WERI-Rb-1 (cell line): ENCODE measurements around the gene TMOD1.
"Not testable (repeated sequence)": the region's sequence is repeated elsewhere in the genome, so short reads cannot be mapped to it uniquely, and the experiment has no call there.

Experiments
- DNase-seq: peaks from one replicate; pipeline ENCODE4 v3.0.0-alpha.2; 2020
- H3K27ac ChIP-seq: fragments of 250-450 bp; sonication (Bioruptor Pico); 2 replicates; pipeline ENCODE4 v1.5.1; 2020; ENCODE audit warnings: mild to moderate bottlenecking, moderate library complexity
- H3K27me3 ChIP-seq: fragments of 250-450 bp; sonication (Bioruptor Pico); 2 replicates; pipeline ENCODE4 v1.5.1; 2021; ENCODE audit warnings: mild to moderate bottlenecking, low read depth, moderate library complexity; ENCODE audit not compliant: insufficient read depth, severe bottlenecking
- H3K36me3 ChIP-seq: fragments of 250-450 bp; sonication (Bioruptor Pico); 2 replicates; pipeline ENCODE4 v1.5.1; 2020; ENCODE audit warnings: mild to moderate bottlenecking, moderate library complexity
- H3K4me3 ChIP-seq: 2 replicates; pipeline ENCODE4 v1.5.1; 2011; ENCODE audit warnings: low read depth, mild to moderate bottlenecking, control low read depth, low read length
- H3K9me3 ChIP-seq: fragments of 250-450 bp; sonication (Bioruptor Pico); 2 replicates; pipeline ENCODE4 v1.5.1; 2021; ENCODE audit warnings: mild to moderate bottlenecking, moderate library complexity; ENCODE audit not compliant: severe bottlenecking
- CTCF ChIP-seq: IDR thresholded peaks from 2 replicates; pipeline ENCODE4 v1.5.1; 2011; ENCODE audit warnings: low read depth, mild to moderate bottlenecking, control low read depth, inconsistent platforms, low read length

TMOD1 gene

GRCh38 chr9:97501177-97501971 lies at the start of gene TMOD1:
Gene TMOD1, plus strand, starts transcription at chr9:97501666. Its CDS starts 22,523 bp downstream, at chr9:97524189.
- Histone ChIP-seq H3K27ac (no peak within 1 kb of the TSS), H3K4me3 (peak within 1 kb of the TSS; percentile 62), H3K36me3 (peaks cover under 1% of the 10 kb centered on the region; the same call in 1 of the 2 replicates), H3K27me3 (peaks cover 17% of the 10 kb centered on the region), H3K9me3 (no peaks in the 10 kb centered on the region)
- peak; percentile 34; the same call in 1 of the 2 replicates for TF ChIP-seq CTCF
- peak; percentile 69 for DNase-seq

- H3K36me3 ChIP-seq, DNase-seq: not testable (repeated sequence)
Observed at GRCh38 chr9:97453573-97453972, 47.9 kb upstream of the TMOD1 start.

GRCh38 chr9:97456841-97457240 lies 44.6 kb upstream of the TMOD1 start:
- not testable (repeated sequence) for H3K4me3 ChIP-seq, H3K36me3 ChIP-seq, H3K27me3 ChIP-seq, H3K9me3 ChIP-seq, H3K27ac ChIP-seq, DNase-seq

More at GRCh38 chr9:97453573-97453972, 47.9 kb upstream of the TMOD1 start:
- not testable (repeated sequence) for H3K27ac ChIP-seq, H3K4me3 ChIP-seq, H3K9me3 ChIP-seq, H3K27me3 ChIP-seq

- H3K27me3 ChIP-seq = no peaks in the 10 kb centered on the region
- TF ChIP-seq CTCF = no peak
- no peak overlapping the region for H3K27ac ChIP-seq
- peaks cover 3% of the 10 kb centered on the region for H3K9me3 ChIP-seq
- H3K4me3 ChIP-seq = no peak overlapping the region
- no peak for DNase-seq
- H3K36me3 ChIP-seq = no peaks in the 10 kb centered on the region
Observed at GRCh38 chr9:97459326-97459725, 42.1 kb upstream of the TMOD1 start.

GRCh38 chr9:97462159-97462558 lies 39.3 kb upstream of the TMOD1 start:
- H3K27me3 ChIP-seq = no peaks in the 10 kb centered on the region
- no peak overlapping the region for H3K4me3 ChIP-seq
- no peaks in the 10 kb centered on the region for H3K36me3 ChIP-seq
- no peaks in the 10 kb centered on the region for H3K9me3 ChIP-seq
- no peak for DNase-seq
- no peak for TF ChIP-seq CTCF
- no peak overlapping the region for H3K27ac ChIP-seq

- Histone ChIP-seq H3K27me3 (no peaks in the 10 kb centered on the region), H3K9me3 (no peaks in the 10 kb centered on the region), H3K36me3 (no peaks in the 10 kb centered on the region), H3K4me3 (no peak overlapping the region), H3K27ac (no peak overlapping the region)
- DNase-seq = no peak
- no peak for TF ChIP-seq CTCF
Observed at GRCh38 chr9:97462914-97463313, 38.6 kb upstream of the TMOD1 start.
